Measurements from ENCODE around the gene GJC1. TPM values are rescaled to one million over a fixed set of nuclear protein-coding genes. Genes with fewer than 3 reads are reported as not detected.

Gene GJC1
- total RNA-seq, 2 donors from 2014 or later: 1.6 to 2.6 TPM

- no peak overlapping the region for H3K27ac ChIP-seq
- H3K36me3 ChIP-seq (replicated peaks in 1 of 2; ENCODE audit: insufficient read depth in 1 of 2, low read depth in 2 of 2): no peaks in the 10 kb centered on the region
- intact Hi-C loops (cut with DNase I): no loop called here
- H3K27me3 ChIP-seq: no peaks in the 10 kb centered on the region
- no peak for DNase-seq
- ATAC-seq: no peak
- TF ChIP-seq POLR2A (IDR thresholded peaks at IDR 0.05): no peak
- TF ChIP-seq CTCF (IDR thresholded peaks at IDR 0.05): no peak
- no peak overlapping the region for H3K4me3 ChIP-seq
- 77 to 87% methylated on average over 3 of the region's 3 CpGs for WGBS, 2 donors
- no peaks in the 10 kb centered on the region for H3K9me3 ChIP-seq
- no peaks in the 10 kb centered on the region for H3K4me1 ChIP-seq
Measured at GRCh38 chr17:44840936-44841335, 10.8 kb upstream of the GJC1 start.

GRCh38 chr17:44840274-44840673 is 10.2 kb upstream of the GJC1 start:
- no peaks in the 10 kb centered on the region for H3K27me3 ChIP-seq
- no peaks in the 10 kb centered on the region for H3K4me1 ChIP-seq
- 56 to 65% methylated on average over 4 of the region's 4 CpGs for WGBS, 2 donors
- intact Hi-C loops (cut with DNase I): no loop called here
- H3K9me3 ChIP-seq: no peaks in the 10 kb centered on the region
- DNase-seq: no peak
- no peak overlapping the region for H3K27ac ChIP-seq
- H3K4me3 ChIP-seq: no peak overlapping the region
- no peaks in the 10 kb centered on the region for H3K36me3 ChIP-seq (replicated peaks in 1 of 2; ENCODE audit: insufficient read depth in 1 of 2, low read depth in 2 of 2)
- no peak for ATAC-seq
- TF ChIP-seq POLR2A (IDR thresholded peaks at IDR 0.05): no peak
- no peak for TF ChIP-seq CTCF (IDR thresholded peaks at IDR 0.05)

GRCh38 chr17:44837196-44837595 is 7.1 kb upstream of the GJC1 start:
- DNase-seq (no peak), ATAC-seq (no peak)
- H3K27me3 ChIP-seq: no peaks in the 10 kb centered on the region
- no peak overlapping the region for H3K4me3 ChIP-seq
- intact Hi-C loops (cut with DNase I): no loop called here
- H3K9me3 ChIP-seq: no peaks in the 10 kb centered on the region
- no peaks in the 10 kb centered on the region for H3K4me1 ChIP-seq
- no peak overlapping the region for H3K27ac ChIP-seq
- TF ChIP-seq CTCF (IDR thresholded peaks at IDR 0.05): no peak
- TF ChIP-seq POLR2A (IDR thresholded peaks at IDR 0.05): no peak
- no peaks in the 10 kb centered on the region for H3K36me3 ChIP-seq (replicated peaks in 1 of 2; ENCODE audit: insufficient read depth in 1 of 2, low read depth in 2 of 2)
- WGBS, 2 donors: 56 to 77% methylated on average over 2 of the region's 2 CpGs

- no peak for DNase-seq
- H3K9me3 ChIP-seq: no peaks in the 10 kb centered on the region
- intact Hi-C loops (cut with DNase I): no loop called here
- 74 to 83% methylated on average over 5 of the region's 5 CpGs for WGBS, 2 donors
- no peak overlapping the region for H3K27ac ChIP-seq
- TF ChIP-seq CTCF (IDR thresholded peaks at IDR 0.05) (no peak), POLR2A (IDR thresholded peaks at IDR 0.05) (no peak)
- ATAC-seq: no peak
- peaks cover 0 to 19% of the 10 kb centered on the region in 2 donors for H3K27me3 ChIP-seq
- no peak overlapping the region for H3K4me3 ChIP-seq
- no peaks in the 10 kb centered on the region for H3K36me3 ChIP-seq (replicated peaks in 1 of 2; ENCODE audit: insufficient read depth in 1 of 2, low read depth in 2 of 2)
- H3K4me1 ChIP-seq: peaks cover 16% of the 10 kb centered on the region
Measured at GRCh38 chr17:44832805-44833204, 2.7 kb upstream of the GJC1 start.

- DNase-seq: no peak
- no peak overlapping the region for H3K27ac ChIP-seq
- no peak for ATAC-seq
- no peak for TF ChIP-seq CTCF (IDR thresholded peaks at IDR 0.05)
- TF ChIP-seq POLR2A (IDR thresholded peaks at IDR 0.05): no peak
- H3K27me3 ChIP-seq: peaks cover 0 to 27% of the 10 kb centered on the region in 2 donors
- WGBS, 2 donors: 72 to 80% methylated on average over 12 of the region's 12 CpGs
- H3K9me3 ChIP-seq: no peaks in the 10 kb centered on the region
- H3K4me1 ChIP-seq: peaks cover 16% of the 10 kb centered on the region
- H3K4me3 ChIP-seq: no peak overlapping the region
- intact Hi-C loops (cut with DNase I): no loop called here
- no peaks in the 10 kb centered on the region for H3K36me3 ChIP-seq (replicated peaks in 1 of 2; ENCODE audit: insufficient read depth in 1 of 2, low read depth in 2 of 2)
Measured at GRCh38 chr17:44831371-44831770, 1.3 kb upstream of the GJC1 start.
